NCI-H82 treated with DMSO at 0.1 percent for 48 hours (cell line): Measurements from ENCODE around the gene SKAP1.

Experiments used
- DNase-seq: peaks from one replicate; lab custom pipeline; 2025; ENCODE audit not compliant: unreplicated experiment; lab: John Stamatoyannopoulos, UW

The SKAP1 gene

GRCh38 chr17:48180842-48181629, 249.0 kb downstream of the SKAP1 start:
- DNase-seq: no peak

GRCh38 chr17:48179071-48179945, 250.7 kb downstream of the SKAP1 start:
- DNase-seq: no peak

- no peak for DNase-seq
Measured at GRCh38 chr17:48178317-48178716, 251.7 kb downstream of the SKAP1 start.

- DNase-seq: no peak
Measured at GRCh38 chr17:48177816-48178215, 252.2 kb downstream of the SKAP1 start.

- DNase-seq: no peak
Measured at GRCh38 chr17:48176471-48176855, 253.6 kb downstream of the SKAP1 start.

- no peak for DNase-seq
Measured at GRCh38 chr17:48175692-48176470, 254.1 kb downstream of the SKAP1 start.

- no peak for DNase-seq
Measured at GRCh38 chr17:48174833-48175523, 255.0 kb downstream of the SKAP1 start.

- DNase-seq: no peak
Measured at GRCh38 chr17:48173191-48173984, 256.6 kb downstream of the SKAP1 start.

GRCh38 chr17:48169926-48170325, 260.1 kb downstream of the SKAP1 start:
- no peak for DNase-seq

- DNase-seq: no peak
Measured at GRCh38 chr17:48163809-48164208, 266.2 kb downstream of the SKAP1 start.

GRCh38 chr17:48162946-48163506, 267.0 kb downstream of the SKAP1 start:
- no peak for DNase-seq

- no peak for DNase-seq
Measured at GRCh38 chr17:48162306-48162934, 267.6 kb downstream of the SKAP1 start.

GRCh38 chr17:48161127-48161905, 268.7 kb downstream of the SKAP1 start:
- no peak for DNase-seq

GRCh38 chr17:48160177-48161081, 269.6 kb downstream of the SKAP1 start:
- DNase-seq: no peak

GRCh38 chr17:48159232-48159631, 270.8 kb downstream of the SKAP1 start:
- no peak for DNase-seq

GRCh38 chr17:48155889-48156611, 274.0 kb downstream of the SKAP1 start:
- DNase-seq: no peak
